H1 (cell line): ENCODE measurements around the gene YWHAG. TPM values are rescaled to one million over a fixed set of nuclear protein-coding genes. Genes with fewer than 3 reads are reported as not detected.

Experiments
- CTCF ChIA-PET: fragments of 300-600 bp; sonication (Branson Sonifier 250); formaldehyde crosslinking; loops from one replicate; lab custom pipeline; 2021; ENCODE audit not compliant: partially characterized antibody; lab: Charles Lee
- POLR2A ChIA-PET: fragments of 300-600 bp; sonication (Branson Sonifier 250); formaldehyde crosslinking; loops from one replicate; lab custom pipeline; 2021; ENCODE audit warnings: inconsistent platforms; ENCODE audit not compliant: partially characterized antibody; lab: Charles Lee
- DNase-seq, 2 experiments: peaks; one replicate each; pipeline versions ENCODE4 v3.0.0 to v3.0.0-alpha.2; 2010 to 2022; ENCODE audit warnings: low spot score in 2 of 2, low read depth in 1 of 2, mixed read lengths in 1 of 2
- FAIRE-seq: peaks from 2 replicates; lab custom pipeline; 2011; peaks lifted over from hg19 to GRCh38; lab: Jason Lieb, UNC
- H2AFZ ChIP-seq: 2 replicates; pipeline ENCODE4 v1.8.1; 2012; ENCODE audit warnings: low read length, inconsistent platforms
- H2AK5ac ChIP-seq: 2 replicates; pipeline ENCODE4 v1.6.1; 2013; ENCODE audit warnings: low read depth, low read length
- H2BK120ac ChIP-seq: replicated peaks from 2 replicates; pipeline ENCODE3; 2013; ENCODE audit warnings: low read depth, low read length, inconsistent platforms
- H2BK12ac ChIP-seq: 2 replicates; pipeline ENCODE4 v1.6.1; 2013; ENCODE audit warnings: low read depth, low read length
- H2BK15ac ChIP-seq: 2 replicates; pipeline ENCODE4 v1.6.1; 2013; ENCODE audit warnings: low read length
- H2BK20ac ChIP-seq: 2 replicates; pipeline ENCODE4 v1.6.1; 2013; ENCODE audit warnings: low read length
- H2BK5ac ChIP-seq: 2 replicates; pipeline ENCODE4 v1.6.1; 2013; ENCODE audit warnings: low read depth, low read length
- H3K14ac ChIP-seq: 2 replicates; pipeline ENCODE4 v1.6.1; 2013; ENCODE audit warnings: inconsistent platforms; ENCODE audit not compliant: insufficient read length
- H3K18ac ChIP-seq: 2 replicates; pipeline ENCODE4 v1.6.1; 2013; ENCODE audit warnings: low read length; ENCODE audit errors: extremely low read depth
- H3K23ac ChIP-seq: 2 replicates; pipeline ENCODE4 v1.6.1; 2013; ENCODE audit warnings: inconsistent platforms; ENCODE audit not compliant: insufficient read length
- H3K23me2 ChIP-seq: 2 replicates; pipeline ENCODE4 v1.6.1; 2013; ENCODE audit warnings: low read depth, low read length
- H3K27ac ChIP-seq: 2 replicates; pipeline ENCODE4 v1.6.1; 2011; ENCODE audit warnings: low read depth, low read length, inconsistent platforms
- H3K27me3 ChIP-seq, 4 experiments: replicated peaks in 1 of 4; 1 replicate in 1 of 4; 2 replicates in 3 of 4; pipeline versions ENCODE4 v1.6.1 to v1.8.1; 2011 to 2013; ENCODE audit warnings: low read length in 3 of 4, mild to moderate bottlenecking in 3 of 4, inconsistent platforms in 2 of 4, mixed read lengths in 2 of 4, moderate library complexity in 1 of 4; ENCODE audit not compliant: control insufficient read depth in 3 of 4, insufficient read depth in 3 of 4; ENCODE audit errors: extremely low read depth in 1 of 4
- H3K36me3 ChIP-seq, 4 experiments: 2 replicates each; pipeline versions ENCODE4 v1.6.1 to v1.8.1; 2011 to 2013; ENCODE audit warnings: mild to moderate bottlenecking in 4 of 4, low read length in 3 of 4, moderate library complexity in 2 of 4, control low read depth in 1 of 4, inconsistent platforms in 1 of 4; ENCODE audit not compliant: insufficient read depth in 4 of 4, control insufficient read depth in 2 of 4
- H3K4ac ChIP-seq: replicated peaks from 2 replicates; pipeline ENCODE3; 2013; ENCODE audit warnings: low read length, low read depth, mixed read lengths, inconsistent platforms; ENCODE audit not compliant: insufficient read length
- H3K4me1 ChIP-seq, 4 experiments: replicated peaks in 1 of 4; 1 replicate in 1 of 4; 2 replicates in 3 of 4; pipeline versions ENCODE4 v1.6.1 to v1.8.1; 2011 to 2013; ENCODE audit warnings: low read length in 3 of 4, inconsistent platforms in 2 of 4, mixed read lengths in 1 of 4; ENCODE audit not compliant: insufficient read depth in 4 of 4, control insufficient read depth in 3 of 4
- H3K4me2 ChIP-seq, 2 experiments: 2 replicates each; pipeline versions ENCODE4 v1.6.1 to v1.8.1; 2011 to 2013; ENCODE audit warnings: low read depth in 2 of 2, low read length in 2 of 2, control low read depth in 1 of 2, inconsistent platforms in 1 of 2, mild to moderate bottlenecking in 1 of 2; ENCODE audit not compliant: insufficient read depth in 1 of 2
- H3K4me3 ChIP-seq, 4 experiments: fragments of 200-600, 300-600 bp in 1 of 4; sonication (generic), shearing (Covaris generic), sonication (Bioruptor Twin) in 1 of 4; 2 replicates each; pipeline versions ENCODE4 v1.5.1 to v1.8.1; 2011 to 2016; ENCODE audit warnings: low read length in 4 of 4, low read depth in 3 of 4, control low read depth in 2 of 4, inconsistent platforms in 2 of 4, mild to moderate bottlenecking in 2 of 4, mixed read lengths in 1 of 4, moderate library complexity in 1 of 4; ENCODE audit not compliant: insufficient read depth in 2 of 4; ENCODE audit errors: extremely low read depth in 1 of 4
- H3K56ac ChIP-seq: replicated peaks from 2 replicates; pipeline ENCODE3; 2013; ENCODE audit warnings: low read depth, mild to moderate bottlenecking, mixed read lengths, low read length, inconsistent platforms; ENCODE audit not compliant: insufficient read length
- H3K79me1 ChIP-seq: 2 replicates; pipeline ENCODE4 v1.6.1; 2013; ENCODE audit warnings: low read depth, low read length, control low read depth
- H3K79me2 ChIP-seq, 2 experiments: 2 replicates each; pipeline versions ENCODE4 v1.6.1 to v1.8.1; 2012 to 2013; ENCODE audit warnings: low read length in 2 of 2, mild to moderate bottlenecking in 2 of 2, inconsistent platforms in 1 of 2; ENCODE audit not compliant: insufficient read depth in 2 of 2, control insufficient read depth in 1 of 2
- H3K9ac ChIP-seq, 4 experiments: replicated peaks in 1 of 4; 1 replicate in 1 of 4; 2 replicates in 3 of 4; pipeline versions ENCODE4 v1.6.1 to v1.8.1; 2011 to 2013; ENCODE audit warnings: low read depth in 3 of 4, low read length in 3 of 4, control low read depth in 2 of 4, mild to moderate bottlenecking in 2 of 4, moderate library complexity in 2 of 4, inconsistent platforms in 1 of 4; ENCODE audit errors: extremely low read depth in 1 of 4
- H3K9me3 ChIP-seq, 2 experiments: 2 replicates each; pipeline versions ENCODE4 v1.6.1 to v1.8.1; 2012 to 2013; ENCODE audit warnings: mild to moderate bottlenecking in 2 of 2, moderate library complexity in 2 of 2, control low read depth in 1 of 2, inconsistent platforms in 1 of 2, low read depth in 1 of 2, low read length in 1 of 2, mixed read lengths in 1 of 2; ENCODE audit not compliant: insufficient read depth in 2 of 2
- H4K20me1 ChIP-seq, 2 experiments: replicated peaks in 1 of 2; 2 replicates each; pipeline versions ENCODE3 to v1.8.1; 2011 to 2013; ENCODE audit warnings: inconsistent platforms in 2 of 2, low read length in 2 of 2, mild to moderate bottlenecking in 1 of 2; ENCODE audit not compliant: insufficient read depth in 2 of 2, control insufficient read depth in 1 of 2
- H4K5ac ChIP-seq: 2 replicates; pipeline ENCODE4 v1.6.1; 2013; ENCODE audit warnings: low read length, low read depth, mixed read lengths, inconsistent platforms; ENCODE audit not compliant: insufficient read length
- H4K8ac ChIP-seq: 2 replicates; pipeline ENCODE4 v1.8.0; 2013; ENCODE audit warnings: mild to moderate bottlenecking, moderate library complexity, low read length, inconsistent platforms; ENCODE audit not compliant: insufficient read depth; ENCODE audit errors: extremely low read depth
- H4K91ac ChIP-seq: replicated peaks from 2 replicates; pipeline ENCODE3; 2013; ENCODE audit warnings: low read length, mixed read lengths, inconsistent platforms; ENCODE audit not compliant: insufficient read length
- ASH2L ChIP-seq: fragments of 200-600, 300-600 bp; sonication (generic); IDR thresholded peaks from one replicate; pipeline ENCODE4 v1.7.1; 2017; ENCODE audit warnings: low read length
- CHD1 ChIP-seq: IDR thresholded peaks from 2 replicates; pipeline ENCODE4 v1.6.1; 2012; ENCODE audit warnings: low read depth, low read length, improper control_type of control experiment
- FOSL1 ChIP-seq: IDR thresholded peaks from 2 replicates; pipeline ENCODE4 v1.6.1; 2011; ENCODE audit warnings: mild to moderate bottlenecking, low read depth, low read length, moderate library complexity; ENCODE audit not compliant: insufficient read depth
- GABPA ChIP-seq: IDR thresholded peaks from 2 replicates; pipeline ENCODE4 v1.6.1; 2011; ENCODE audit warnings: mild to moderate bottlenecking, low read length, moderate library complexity, borderline replicate concordance; ENCODE audit not compliant: insufficient read depth
- KDM4A ChIP-seq: IDR thresholded peaks from one replicate; pipeline ENCODE4 v1.7.1; 2012; ENCODE audit warnings: low read depth, mild to moderate bottlenecking, moderate library complexity, low read length, inconsistent platforms; ENCODE audit not compliant: severe bottlenecking
- KDM5A ChIP-seq: fragments of 200-600 bp; IDR thresholded peaks from 2 replicates; pipeline ENCODE4 v1.7.1; 2012; ENCODE audit warnings: mild to moderate bottlenecking, low read length, inconsistent platforms, mixed read lengths
- RAD21 ChIP-seq, 2 experiments: IDR thresholded peaks in 1 of 2; conservative IDR thresholded peaks in 1 of 2; 2 replicates each; pipeline ENCODE4 v1.6.1; 2011; ENCODE audit warnings: low read depth in 2 of 2, low read length in 2 of 2, improper control_type of control experiment in 1 of 2, inconsistent platforms in 1 of 2, mild to moderate bottlenecking in 1 of 2, moderate library complexity in 1 of 2
- SIN3A ChIP-seq, 2 experiments: IDR thresholded peaks in 1 of 2; conservative IDR thresholded peaks in 1 of 2; 2 replicates each; pipeline ENCODE4 v1.6.1; 2011 to 2012; ENCODE audit warnings: low read length in 2 of 2, improper control_type of control experiment in 1 of 2, low read depth in 1 of 2, mild to moderate bottlenecking in 1 of 2
- SP1 ChIP-seq: IDR thresholded peaks from 2 replicates; pipeline ENCODE4 v1.6.1; 2011; ENCODE audit warnings: low read depth, low read length
- TAF1 ChIP-seq: IDR thresholded peaks from 2 replicates; pipeline ENCODE4 v1.6.1; 2011; ENCODE audit warnings: mild to moderate bottlenecking, low read depth, low read length
- WGBS, 2 experiments: shearing (Covaris generic) in 1 of 2; methylation state at CpG; one replicate each; pipeline versions ENCODE4 v1.1.6 to v1.1.7; 2013 to 2015; ENCODE audit warnings: low lambda C conversion rate in 2 of 2, mixed read lengths in 2 of 2, inconsistent platforms in 1 of 2, low coverage in 1 of 2, missing lambda C conversion rate in 1 of 2; ENCODE audit not compliant: insufficient replicate concordance in 2 of 2, insufficient coverage in 1 of 2, insufficient read length in 1 of 2; ENCODE audit errors: extremely low coverage in 1 of 2, missing lambda C conversion rate in 1 of 2; 5-methylcytosine and 5-hydroxymethylcytosine counted together
- polyA plus RNA-seq, 7 experiments: library from polyadenylated mRNA; depleted of rRNA in 3 of 7; stranded (reverse) in 5 of 7; unstranded in 2 of 7; fragments of >200 nt in 5 of 7; fragments of 200-250 nt in 2 of 7; gene quantifications; 1 replicate in 5 of 7; 2 replicates in 1 of 7; 4 replicates in 1 of 7; pipeline versions ENCODE4 v1.2.1 to v1.2.3, GENCODE V29; 2011 to 2013; ENCODE audit warnings: missing spikeins in 2 of 7, mixed read lengths in 2 of 7
- total RNA-seq: library from RNA; stranded (reverse); fragmentation: NEBNext Ultra II Directional; extraction: Animal tissue kit (Norgen Biotek cat#: 25700); gene quantifications from 2 replicates; pipeline ENCODE4 v1.2.1, GENCODE V29; 2021

YWHAG gene
- total and polyA plus RNA-seq, 2 of the 8 experiments (the other 6 are each of a cell fraction or from before 2014, with no cell fraction given): 57.2 to 241 TPM

- H3K18ac ChIP-seq: no peak overlapping the region
- H4K5ac ChIP-seq: no peak overlapping the region
- H2AK5ac ChIP-seq: no peak overlapping the region
- H3K9me3 ChIP-seq: no peaks in the 10 kb centered on the region
- DNase-seq: no peak
- no peak overlapping the region for H2AFZ ChIP-seq
- no peak overlapping the region for H4K91ac ChIP-seq
- FAIRE-seq: no peak
- no peak overlapping the region for H3K4me2 ChIP-seq
- peaks cover 22 to 65% (median 48%) of the 10 kb centered on the region in 4 experiments for H3K36me3 ChIP-seq
- no peak overlapping the region for H2BK20ac ChIP-seq
- H3K9ac ChIP-seq: no peak overlapping the region
- no peak overlapping the region for H3K27ac ChIP-seq
- ChIA-PET POLR2A (interaction anchor here (1.2 to 4.2 kb wide), 5 partner anchors 9 to 28 kb away, joined by 3 to 27 read pairs (median 7); no protein-coding TSS in a partner anchor), CTCF (interaction anchor here (0.8 to 1.3 kb wide), 2 partner anchors 14 to 21 kb away, joined by 3 to 6 read pairs; no protein-coding TSS in a partner anchor)
- H3K79me2 ChIP-seq: peaks cover 6 to 68% of the 10 kb centered on the region in 2 experiments
- H4K8ac ChIP-seq: no peak overlapping the region
- no peak overlapping the region for H2BK5ac ChIP-seq
- H2BK15ac ChIP-seq: no peak overlapping the region
- H3K23ac ChIP-seq: no peak overlapping the region
- H3K23me2 ChIP-seq: no peaks in the 10 kb centered on the region
- no peak overlapping the region for H2BK120ac ChIP-seq
- H4K20me1 ChIP-seq: peaks cover 29 to 39% of the 10 kb centered on the region in 2 experiments
- H3K14ac ChIP-seq: no peak overlapping the region
- no peak overlapping the region for H3K56ac ChIP-seq
- H3K27me3 ChIP-seq: no peaks in the 10 kb centered on the region
- TF ChIP-seq KDM5A: no peak
- TF ChIP-seq SP1: no peak
- no peak for TF ChIP-seq CHD1
- TF ChIP-seq RAD21 (IDR thresholded peaks at IDR 0.05 in 1 of 2, conservative IDR thresholded peaks at IDR 0.05 in 1 of 2; ENCODE audit: low read depth in 2 of 2, low read length in 2 of 2): no peak
- no peak for TF ChIP-seq FOSL1
- TF ChIP-seq GABPA: no peak
- no peak for TF ChIP-seq SIN3A (conservative IDR thresholded peaks at IDR 0.05 in 1 of 2, IDR thresholded peaks at IDR 0.05 in 1 of 2; ENCODE audit: low read depth in 1 of 2, low read length in 2 of 2)
- no peak for TF ChIP-seq ASH2L
- no peak for TF ChIP-seq KDM4A
- no peak for TF ChIP-seq TAF1
- H3K4ac ChIP-seq: no peak overlapping the region
- H3K4me1 ChIP-seq: peaks cover 0 to 2% (median 0%) of the 10 kb centered on the region in 4 experiments; a peak in 1 of 7 replicates
- no peak overlapping the region for H3K4me3 ChIP-seq
- H3K79me1 ChIP-seq: peaks cover 4% of the 10 kb centered on the region
- WGBS, 2 experiments: 89% methylated on average over 7 of the region's 7 CpGs; no CpG with 5 or more reads in 1 of the 2 experiments
- no peak overlapping the region for H2BK12ac ChIP-seq
These were observed 31.2 kb downstream of the YWHAG start for GRCh38 chr7:76327610-76328009.
